Endothelial cell of umbilical vein (primary cell): ENCODE measurements around the gene MAP3K14. TPM values are rescaled to one million over a fixed set of nuclear protein-coding genes. Genes with fewer than 3 reads are reported as not detected.

ENCODE experiments used
- BruUV-seq: library from RNA; stranded (reverse); fragments of 400-500 nt; replicated peaks from 2 replicates; lab custom pipeline; 2021; lab: Mats Ljungman, UMichigan
- CTCF ChIA-PET: fragments of 300-600, 350-600 bp; sonication (Branson Sonifier 250); formaldehyde crosslinking; loops from one replicate; lab custom pipeline; 2021; ENCODE audit warnings: antibody characterized with exemption, inconsistent platforms; lab: Charles Lee
- POLR2A ChIA-PET: fragments of 300-600, 350-600 bp; sonication (Branson Sonifier 250); formaldehyde crosslinking; loops from one replicate; lab custom pipeline; 2021; ENCODE audit warnings: antibody characterized with exemption, inconsistent platforms; lab: Charles Lee
- DNase-seq: peaks from one replicate; pipeline ENCODE4 v3.0.0-alpha.2; 2011; ENCODE audit warnings: low read depth, low spot score
- FAIRE-seq: peaks from 2 replicates; lab custom pipeline; 2011; peaks lifted over from hg19 to GRCh38; lab: Jason Lieb, UNC
- H2AFZ ChIP-seq: 2 replicates; pipeline ENCODE4 v1.6.0; 2012; ENCODE audit warnings: low read depth, low read length, control low read depth, inconsistent platforms
- H3K27ac ChIP-seq: 2 replicates; pipeline ENCODE4 v1.5.1; 2011; ENCODE audit warnings: low read depth, mild to moderate bottlenecking, control low read depth, low read length, moderate library complexity; ENCODE audit not compliant: insufficient read depth
- H3K27me3 ChIP-seq, 2 experiments: 2 replicates each; pipeline versions ENCODE4 v1.6.0 to v1.6.1; 2011; ENCODE audit warnings: low read length in 2 of 2, mixed read lengths in 1 of 2; ENCODE audit not compliant: control insufficient read depth in 2 of 2, insufficient read depth in 2 of 2
- H3K36me3 ChIP-seq, 2 experiments: 2 replicates in 1 of 2; 3 replicates in 1 of 2; pipeline ENCODE4 v1.5.1; 2011; ENCODE audit warnings: low read length in 2 of 2, mild to moderate bottlenecking in 1 of 2, moderate library complexity in 1 of 2; ENCODE audit not compliant: control insufficient read depth in 2 of 2, insufficient read depth in 2 of 2; ENCODE audit errors: extremely low read depth in 1 of 2
- H3K4me1 ChIP-seq: 3 replicates; pipeline ENCODE4 v1.5.1; 2011; ENCODE audit warnings: mild to moderate bottlenecking, low read length; ENCODE audit not compliant: control insufficient read depth, insufficient read depth; ENCODE audit errors: extremely low read depth
- H3K4me2 ChIP-seq: 2 replicates; pipeline ENCODE4 v1.6.1; 2011; ENCODE audit warnings: low read length, control low read depth, mixed read lengths; ENCODE audit not compliant: insufficient read depth
- H3K4me3 ChIP-seq, 3 experiments: fragments of 200-600 bp in 1 of 3; sonication (generic), shearing (Covaris generic) in 1 of 3; replicated peaks in 1 of 3; 2 replicates each; pipeline ENCODE4 v1.5.1; 2011 to 2016; ENCODE audit warnings: control low read depth in 3 of 3, low read length in 3 of 3, mild to moderate bottlenecking in 2 of 3, inconsistent platforms in 1 of 3, low read depth in 1 of 3, moderate library complexity in 1 of 3; ENCODE audit not compliant: insufficient read depth in 1 of 3
- H3K79me2 ChIP-seq: 2 replicates; pipeline ENCODE4 v1.6.0; 2012; ENCODE audit warnings: low read length, inconsistent platforms; ENCODE audit not compliant: control insufficient read depth, insufficient read depth
- H3K9ac ChIP-seq: replicated peaks from 2 replicates; pipeline ENCODE3; 2011; ENCODE audit warnings: low read length, control low read depth; ENCODE audit not compliant: insufficient read depth; ENCODE audit errors: extremely low read depth
- H3K9me1 ChIP-seq: replicated peaks from 3 replicates; pipeline ENCODE4 v1.6.0; 2011; ENCODE audit warnings: mild to moderate bottlenecking, low read length; ENCODE audit not compliant: control insufficient read depth, insufficient read depth; ENCODE audit errors: extremely low read depth
- H3K9me3 ChIP-seq: replicated peaks from 2 replicates; pipeline ENCODE4 v1.5.1; 2012; ENCODE audit warnings: low read length, inconsistent platforms; ENCODE audit not compliant: control insufficient read depth, insufficient read depth
- H4K20me1 ChIP-seq: replicated peaks from 2 replicates; pipeline ENCODE3; 2011; ENCODE audit warnings: mild to moderate bottlenecking, low read length; ENCODE audit not compliant: control insufficient read depth, insufficient read depth; ENCODE audit errors: extremely low read depth
- EZH2 ChIP-seq: IDR thresholded peaks from 2 replicates; pipeline ENCODE4 v1.6.1; 2012; ENCODE audit warnings: borderline replicate concordance, low read depth, mild to moderate bottlenecking, moderate library complexity, low read length, inconsistent platforms; ENCODE audit not compliant: severe bottlenecking
- GATA2 ChIP-seq: IDR thresholded peaks from 2 replicates; pipeline ENCODE4 v1.7.0; 2011; ENCODE audit warnings: low read depth, mild to moderate bottlenecking, moderate library complexity, mixed read lengths, low read length; ENCODE audit not compliant: insufficient read length, insufficient read depth
- JUN ChIP-seq: IDR thresholded peaks from 2 replicates; pipeline ENCODE4 v1.6.1; 2011; ENCODE audit warnings: borderline replicate concordance, low read depth; ENCODE audit not compliant: insufficient read length, insufficient read depth
- POLR2A ChIP-seq: IDR thresholded peaks from 2 replicates; pipeline ENCODE4 v1.6.1; 2012; ENCODE audit warnings: low read depth, mild to moderate bottlenecking, control low read depth, low read length
- POLR2AphosphoS5 ChIP-seq: IDR thresholded peaks from 2 replicates; pipeline ENCODE4 v1.6.1; 2012; ENCODE audit warnings: low read depth, mild to moderate bottlenecking, control low read depth, low read length, moderate library complexity; ENCODE audit not compliant: insufficient read depth
- dilution Hi-C: fragments of 300-500 bp; cut with MboI; formaldehyde crosslinking; loops from one replicate; pipeline ENCODE4 v1.15.0; 2019; ENCODE audit warnings: low sequenced_read_pairs; ENCODE audit not compliant: extremely low pct_ligation_motif_present
- intact Hi-C: fragments of 100-400 bp; cut with micrococcal nuclease; formaldehyde crosslinking; loops from one replicate; pipeline ENCODE4 v1.10.0; 2022
- polyA plus RNA-seq, 4 experiments: library from polyadenylated mRNA; depleted of rRNA in 3 of 4; stranded (reverse) in 3 of 4; unstranded in 1 of 4; fragments of >200 nt; gene quantifications; 2 replicates each; pipeline versions ENCODE4 v1.2.1 to v1.2.3, GENCODE V29; 2011 to 2012; ENCODE audit warnings: missing spikeins in 1 of 4
- total RNA-seq: library from RNA; stranded (reverse); gene quantifications from 2 replicates; pipeline ENCODE4 v1.2.3, GENCODE V29; 2021

Gene MAP3K14
- total and polyA plus RNA-seq, 2 donors (not counting 3 experiments of a cell fraction or from before 2014, with no cell fraction given) = 5.4 to 9.8 TPM

DNA sequence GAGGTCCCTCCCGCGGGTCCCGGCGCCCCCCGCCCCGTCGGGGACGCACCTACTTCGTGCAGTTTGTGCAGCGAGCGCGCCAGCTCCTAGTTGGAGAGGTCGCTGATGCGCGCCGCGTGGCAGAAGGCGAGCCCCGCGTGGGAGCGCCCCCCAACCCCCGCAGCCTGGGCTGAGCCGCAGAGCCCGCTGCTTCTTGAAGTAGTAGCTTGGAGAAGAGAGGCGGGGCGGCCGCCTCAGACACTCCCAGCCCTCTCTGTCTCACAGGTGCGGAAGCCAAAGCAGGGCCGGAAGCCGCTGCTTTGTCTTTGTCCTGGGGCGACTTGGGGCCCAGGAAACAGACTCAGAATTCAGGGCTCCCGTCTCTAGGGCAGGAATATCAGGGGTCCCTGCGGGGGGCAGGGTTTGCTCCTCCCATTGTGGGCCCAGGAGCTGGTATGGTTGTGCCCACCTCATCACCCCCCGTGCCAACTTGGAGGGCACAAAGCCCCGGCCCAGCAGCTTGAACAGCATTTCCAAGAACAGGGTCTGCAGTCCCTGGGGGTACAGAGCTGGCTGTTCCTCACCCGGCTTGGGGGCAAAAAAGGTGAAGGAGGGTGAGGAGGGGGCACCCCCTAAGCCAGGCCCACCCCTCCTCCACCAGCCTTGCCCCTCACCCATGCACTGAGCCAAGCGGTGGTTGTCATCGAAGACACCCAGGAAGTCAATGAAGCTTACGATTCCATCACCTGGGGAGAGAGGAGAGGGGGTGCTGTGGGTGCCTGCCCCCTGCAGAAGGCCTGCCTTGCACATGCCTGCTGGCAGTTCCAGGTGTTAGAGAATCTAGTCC is 68.5 kb downstream of the MAP3K14 start:
- Histone ChIP-seq H3K27ac (no peak overlapping the region), H3K9ac (peak overlapping the region; percentile 5), H3K79me2 (no peaks in the 10 kb centered on the region), H3K4me3 (peak overlapping the region; percentile 21 to 48 (median 44)), H3K9me1 (no peaks in the 10 kb centered on the region), H2AFZ (peak overlapping the region; percentile 83), H3K27me3 (no peaks in the 10 kb centered on the region), H3K4me2 (peak overlapping the region; percentile 83), H3K4me1 (peaks cover 5% of the 10 kb centered on the region), H3K9me3 (no peaks in the 10 kb centered on the region), H3K36me3 (no peaks in the 10 kb centered on the region), H4K20me1 (no peaks in the 10 kb centered on the region)
- intact Hi-C loops = no loop called here
- POLR2A ChIA-PET = no interaction called here
- BruUV-seq = no TSS peak
- dilution Hi-C loops = no loop called here
- DNase-seq (no peak), FAIRE-seq (no peak)
- CTCF ChIA-PET = interaction anchor here (0.9 to 1.9 kb wide), 5 partner anchors 10 to 29 kb away, joined by 3 to 6 read pairs (median 4); no protein-coding TSS in a partner anchor
- TF ChIP-seq POLR2A (no peak), JUN (no peak), EZH2 (no peak), GATA2 (no peak), POLR2AphosphoS5 (no peak)

DNA sequence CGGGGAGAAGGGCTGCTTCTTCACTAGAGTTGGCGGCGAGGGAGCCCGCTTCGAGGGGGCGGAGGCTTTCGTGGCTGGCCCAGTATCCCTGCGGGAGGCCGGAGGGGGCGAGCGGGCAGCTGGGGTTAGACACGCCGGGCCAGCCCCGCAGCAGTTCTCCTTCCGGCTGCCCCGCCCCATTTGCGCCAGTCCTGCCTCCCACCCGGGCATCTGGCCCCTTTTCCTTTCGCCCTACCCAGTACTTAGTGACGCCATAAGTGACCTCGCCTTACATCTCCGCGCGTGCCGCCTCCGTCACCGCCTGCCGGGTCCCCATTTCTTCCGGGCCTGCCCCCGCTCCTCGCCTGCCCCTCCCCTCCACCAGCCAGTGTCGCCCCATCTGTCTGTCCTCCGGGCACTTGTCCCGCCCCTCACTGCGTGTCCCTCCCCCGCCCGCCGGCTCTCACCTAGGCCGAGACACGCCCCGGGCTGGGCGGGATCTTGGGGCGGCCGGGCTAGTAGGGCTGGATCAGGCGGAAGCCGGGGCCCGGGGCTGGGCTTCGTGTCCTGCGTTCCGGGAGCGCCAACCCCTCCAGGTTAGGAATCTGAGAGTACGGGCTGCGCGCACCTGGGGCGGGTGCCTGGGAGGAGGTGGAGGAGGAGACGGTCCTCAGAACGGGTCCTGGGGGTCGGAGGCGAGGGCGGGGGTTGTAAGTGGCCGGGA is 69.2 kb downstream of the MAP3K14 start:
- BruUV-seq = no TSS peak
- Histone ChIP-seq H3K36me3 (no peaks in the 10 kb centered on the region), H3K9me1 (no peaks in the 10 kb centered on the region), H3K79me2 (no peaks in the 10 kb centered on the region), H3K4me3 (peak overlapping the region; percentile 21 to 48 (median 44)), H3K27ac (no peak overlapping the region), H3K4me2 (peak overlapping the region; percentile 83), H3K9ac (peak overlapping the region; percentile 5), H3K9me3 (no peaks in the 10 kb centered on the region), H2AFZ (peak overlapping the region; percentile 83), H3K4me1 (peaks cover 5% of the 10 kb centered on the region), H3K27me3 (no peaks in the 10 kb centered on the region), H4K20me1 (no peaks in the 10 kb centered on the region)
- DNase-seq (peak; percentile 36), FAIRE-seq (peak; percentile 79)
- ChIA-PET CTCF (interaction anchor here (0.9 to 1.9 kb wide), 8 partner anchors 12 to 112 kb away, joined by 3 to 5 read pairs (median 4); partner anchors contain the start of genes ACBD4, MAP3K14 and SPATA32), POLR2A (no interaction called here)
- TF ChIP-seq POLR2AphosphoS5 (no peak), POLR2A (peak; percentile 39)
- intact Hi-C loops = no loop called here
- dilution Hi-C loops = no loop called here
